Endothelial cell of umbilical vein (primary cell): Measurements from ENCODE around the gene KRT82. TPM values are rescaled to one million over a fixed set of nuclear protein-coding genes. Genes with fewer than 3 reads are reported as not detected.

Source experiments
- BruUV-seq: library from RNA; stranded (reverse); fragments of 400-500 nt; replicated peaks from 2 replicates; lab custom pipeline; 2021; lab: Mats Ljungman, UMichigan
- CTCF ChIA-PET: fragments of 300-600, 350-600 bp; sonication (Branson Sonifier 250); formaldehyde crosslinking; loops from one replicate; lab custom pipeline; 2021; ENCODE audit warnings: antibody characterized with exemption, inconsistent platforms; lab: Charles Lee
- POLR2A ChIA-PET: fragments of 300-600, 350-600 bp; sonication (Branson Sonifier 250); formaldehyde crosslinking; loops from one replicate; lab custom pipeline; 2021; ENCODE audit warnings: antibody characterized with exemption, inconsistent platforms; lab: Charles Lee
- DNase-seq: peaks from one replicate; pipeline ENCODE4 v3.0.0-alpha.2; 2011; ENCODE audit warnings: low read depth, low spot score
- FAIRE-seq: peaks from 2 replicates; lab custom pipeline; 2011; peaks lifted over from hg19 to GRCh38; lab: Jason Lieb, UNC
- H2AFZ ChIP-seq: 2 replicates; pipeline ENCODE4 v1.6.0; 2012; ENCODE audit warnings: low read depth, low read length, control low read depth, inconsistent platforms
- H3K27ac ChIP-seq: 2 replicates; pipeline ENCODE4 v1.5.1; 2011; ENCODE audit warnings: low read depth, mild to moderate bottlenecking, control low read depth, low read length, moderate library complexity; ENCODE audit not compliant: insufficient read depth
- H3K27me3 ChIP-seq, 2 experiments: 2 replicates each; pipeline versions ENCODE4 v1.6.0 to v1.6.1; 2011; ENCODE audit warnings: low read length in 2 of 2, mixed read lengths in 1 of 2; ENCODE audit not compliant: control insufficient read depth in 2 of 2, insufficient read depth in 2 of 2
- H3K36me3 ChIP-seq, 2 experiments: 2 replicates in 1 of 2; 3 replicates in 1 of 2; pipeline ENCODE4 v1.5.1; 2011; ENCODE audit warnings: low read length in 2 of 2, mild to moderate bottlenecking in 1 of 2, moderate library complexity in 1 of 2; ENCODE audit not compliant: control insufficient read depth in 2 of 2, insufficient read depth in 2 of 2; ENCODE audit errors: extremely low read depth in 1 of 2
- H3K4me1 ChIP-seq: 3 replicates; pipeline ENCODE4 v1.5.1; 2011; ENCODE audit warnings: mild to moderate bottlenecking, low read length; ENCODE audit not compliant: control insufficient read depth, insufficient read depth; ENCODE audit errors: extremely low read depth
- H3K4me2 ChIP-seq: 2 replicates; pipeline ENCODE4 v1.6.1; 2011; ENCODE audit warnings: low read length, control low read depth, mixed read lengths; ENCODE audit not compliant: insufficient read depth
- H3K4me3 ChIP-seq, 3 experiments: fragments of 200-600 bp in 1 of 3; sonication (generic), shearing (Covaris generic) in 1 of 3; replicated peaks in 1 of 3; 2 replicates each; pipeline ENCODE4 v1.5.1; 2011 to 2016; ENCODE audit warnings: control low read depth in 3 of 3, low read length in 3 of 3, mild to moderate bottlenecking in 2 of 3, inconsistent platforms in 1 of 3, low read depth in 1 of 3, moderate library complexity in 1 of 3; ENCODE audit not compliant: insufficient read depth in 1 of 3
- H3K79me2 ChIP-seq: 2 replicates; pipeline ENCODE4 v1.6.0; 2012; ENCODE audit warnings: low read length, inconsistent platforms; ENCODE audit not compliant: control insufficient read depth, insufficient read depth
- H3K9ac ChIP-seq: replicated peaks from 2 replicates; pipeline ENCODE3; 2011; ENCODE audit warnings: low read length, control low read depth; ENCODE audit not compliant: insufficient read depth; ENCODE audit errors: extremely low read depth
- H3K9me1 ChIP-seq: replicated peaks from 3 replicates; pipeline ENCODE4 v1.6.0; 2011; ENCODE audit warnings: mild to moderate bottlenecking, low read length; ENCODE audit not compliant: control insufficient read depth, insufficient read depth; ENCODE audit errors: extremely low read depth
- H3K9me3 ChIP-seq: replicated peaks from 2 replicates; pipeline ENCODE4 v1.5.1; 2012; ENCODE audit warnings: low read length, inconsistent platforms; ENCODE audit not compliant: control insufficient read depth, insufficient read depth
- H4K20me1 ChIP-seq: replicated peaks from 2 replicates; pipeline ENCODE3; 2011; ENCODE audit warnings: mild to moderate bottlenecking, low read length; ENCODE audit not compliant: control insufficient read depth, insufficient read depth; ENCODE audit errors: extremely low read depth
- EZH2 ChIP-seq: IDR thresholded peaks from 2 replicates; pipeline ENCODE4 v1.6.1; 2012; ENCODE audit warnings: borderline replicate concordance, low read depth, mild to moderate bottlenecking, moderate library complexity, low read length, inconsistent platforms; ENCODE audit not compliant: severe bottlenecking
- FOS ChIP-seq: IDR thresholded peaks from 2 replicates; pipeline ENCODE4 v1.6.1; 2011; ENCODE audit warnings: mild to moderate bottlenecking, low read length, moderate library complexity, borderline replicate concordance; ENCODE audit not compliant: insufficient read depth
- GATA2 ChIP-seq: IDR thresholded peaks from 2 replicates; pipeline ENCODE4 v1.7.0; 2011; ENCODE audit warnings: low read depth, mild to moderate bottlenecking, moderate library complexity, mixed read lengths, low read length; ENCODE audit not compliant: insufficient read length, insufficient read depth
- JUN ChIP-seq: IDR thresholded peaks from 2 replicates; pipeline ENCODE4 v1.6.1; 2011; ENCODE audit warnings: borderline replicate concordance, low read depth; ENCODE audit not compliant: insufficient read length, insufficient read depth
- MYC ChIP-seq: IDR thresholded peaks from one replicate; pipeline ENCODE4 v1.6.1; 2011; ENCODE audit warnings: mild to moderate bottlenecking, low read depth, low read length
- POLR2A ChIP-seq: IDR thresholded peaks from 2 replicates; pipeline ENCODE4 v1.6.1; 2012; ENCODE audit warnings: low read depth, mild to moderate bottlenecking, control low read depth, low read length
- POLR2AphosphoS5 ChIP-seq: IDR thresholded peaks from 2 replicates; pipeline ENCODE4 v1.6.1; 2012; ENCODE audit warnings: low read depth, mild to moderate bottlenecking, control low read depth, low read length, moderate library complexity; ENCODE audit not compliant: insufficient read depth
- dilution Hi-C: fragments of 300-500 bp; cut with MboI; formaldehyde crosslinking; loops from one replicate; pipeline ENCODE4 v1.15.0; 2019; ENCODE audit warnings: low sequenced_read_pairs; ENCODE audit not compliant: extremely low pct_ligation_motif_present
- intact Hi-C: fragments of 100-400 bp; cut with micrococcal nuclease; formaldehyde crosslinking; loops from one replicate; pipeline ENCODE4 v1.10.0; 2022
- polyA plus RNA-seq, 4 experiments: library from polyadenylated mRNA; depleted of rRNA in 3 of 4; stranded (reverse) in 3 of 4; unstranded in 1 of 4; fragments of >200 nt; gene quantifications; 2 replicates each; pipeline versions ENCODE4 v1.2.1 to v1.2.3, GENCODE V29; 2011 to 2012; ENCODE audit warnings: missing spikeins in 1 of 4
- total RNA-seq: library from RNA; stranded (reverse); gene quantifications from 2 replicates; pipeline ENCODE4 v1.2.3, GENCODE V29; 2021
- TF ChIP-seq, protein P1 (sequence below): IDR thresholded peaks from 2 replicates; pipeline ENCODE4 v1.6.1; 2011; ENCODE audit not compliant: insufficient read depth, insufficient read length
- TF ChIP-seq, protein P2 (sequence below), 2 donors: IDR thresholded peaks; 1 replicate in 1 of 2; 2 replicates in 1 of 2; pipeline ENCODE4 v1.5.1; 2011; ENCODE audit warnings: low read length in 2 of 2, mild to moderate bottlenecking in 2 of 2, moderate library complexity in 2 of 2, control low read depth in 1 of 2, inconsistent platforms in 1 of 2, low read depth in 1 of 2; ENCODE audit not compliant: insufficient read depth in 1 of 2; ENCODE audit errors: extremely low read depth in 1 of 2

Gene KRT82
- total and polyA plus RNA-seq, 2 donors (not counting 3 experiments of a cell fraction or from before 2014, with no cell fraction given) = not detected

DNA sequence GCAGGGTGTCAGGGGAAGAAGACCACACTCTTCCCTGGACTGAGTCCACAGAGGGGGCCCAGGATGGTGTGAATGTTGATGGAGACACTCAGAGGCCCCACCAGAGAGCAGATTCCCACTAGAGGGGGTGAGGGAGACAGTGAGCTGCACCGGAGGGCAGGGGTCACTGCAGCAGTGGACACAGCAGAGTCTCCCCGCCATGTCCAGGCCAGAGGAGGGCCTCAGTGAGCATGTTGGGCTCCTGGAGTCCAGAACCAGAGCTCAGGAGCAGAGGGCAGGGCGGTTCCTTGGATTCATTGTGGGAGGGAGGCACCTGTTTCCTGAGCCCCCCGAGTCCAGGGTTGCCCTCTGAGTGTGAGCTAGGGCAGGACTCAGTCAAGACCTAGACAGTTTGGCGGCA lies 1.8 kb upstream of the KRT82 start:
- POLR2A ChIA-PET = no interaction called here
- no peak overlapping the region for H3K4me2 ChIP-seq

More for the DNA sequence above, 1.8 kb upstream of the KRT82 start:
- intact Hi-C loops (no loop called here), dilution Hi-C loops (no loop called here)
- Histone ChIP-seq H3K27me3 (peaks cover 0 to 4% of the 10 kb centered on the region in 2 experiments), H3K9me1 (no peaks in the 10 kb centered on the region), H3K4me3 (no peak overlapping the region), H3K27ac (no peak overlapping the region), H3K9me3 (no peaks in the 10 kb centered on the region), H4K20me1 (no peaks in the 10 kb centered on the region), H3K36me3 (no peaks in the 10 kb centered on the region), H2AFZ (no peak overlapping the region), H3K9ac (no peak overlapping the region), H3K4me1 (no peaks in the 10 kb centered on the region), H3K79me2 (no peaks in the 10 kb centered on the region)
- CTCF ChIA-PET = no interaction called here
- DNase-seq (no peak), FAIRE-seq (no peak)
- TF ChIP-seq MYC (no peak), FOS (no peak), POLR2A (no peak), JUN (no peak), GATA2 (no peak), POLR2AphosphoS5 (no peak), EZH2 (no peak)
- TF ChIP-seq, protein P1, sequence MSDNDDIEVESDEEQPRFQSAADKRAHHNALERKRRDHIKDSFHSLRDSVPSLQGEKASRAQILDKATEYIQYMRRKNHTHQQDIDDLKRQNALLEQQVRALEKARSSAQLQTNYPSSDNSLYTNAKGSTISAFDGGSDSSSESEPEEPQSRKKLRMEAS = no peak
- TF ChIP-seq, protein P2, sequence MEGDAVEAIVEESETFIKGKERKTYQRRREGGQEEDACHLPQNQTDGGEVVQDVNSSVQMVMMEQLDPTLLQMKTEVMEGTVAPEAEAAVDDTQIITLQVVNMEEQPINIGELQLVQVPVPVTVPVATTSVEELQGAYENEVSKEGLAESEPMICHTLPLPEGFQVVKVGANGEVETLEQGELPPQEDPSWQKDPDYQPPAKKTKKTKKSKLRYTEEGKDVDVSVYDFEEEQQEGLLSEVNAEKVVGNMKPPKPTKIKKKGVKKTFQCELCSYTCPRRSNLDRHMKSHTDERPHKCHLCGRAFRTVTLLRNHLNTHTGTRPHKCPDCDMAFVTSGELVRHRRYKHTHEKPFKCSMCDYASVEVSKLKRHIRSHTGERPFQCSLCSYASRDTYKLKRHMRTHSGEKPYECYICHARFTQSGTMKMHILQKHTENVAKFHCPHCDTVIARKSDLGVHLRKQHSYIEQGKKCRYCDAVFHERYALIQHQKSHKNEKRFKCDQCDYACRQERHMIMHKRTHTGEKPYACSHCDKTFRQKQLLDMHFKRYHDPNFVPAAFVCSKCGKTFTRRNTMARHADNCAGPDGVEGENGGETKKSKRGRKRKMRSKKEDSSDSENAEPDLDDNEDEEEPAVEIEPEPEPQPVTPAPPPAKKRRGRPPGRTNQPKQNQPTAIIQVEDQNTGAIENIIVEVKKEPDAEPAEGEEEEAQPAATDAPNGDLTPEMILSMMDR (IDR thresholded peaks at IDR 0.05; ENCODE audit: extremely low read depth in 1 of 2, insufficient read depth in 1 of 2, low read depth in 1 of 2, low read length in 2 of 2) = no peak
- BruUV-seq = no TSS peak
